Peyer's patch (tissue), 4 donors: ENCODE data around the gene NIPA2.

Source experiments
- CTCF ChIP-seq, 6 experiments: fragments of 450-650 bp in 4 of 6; fragments of 200-600 bp in 2 of 6; sonication (generic) in 1 of 6; IDR thresholded peaks; one replicate each; pipeline ENCODE4 v1.5.1; 2017 to 2019; ENCODE audit warnings: antibody characterized with exemption in 6 of 6, mild to moderate bottlenecking in 3 of 6, moderate library complexity in 1 of 6
- POLR2A ChIP-seq, 2 donors: fragments of 450-650 bp; IDR thresholded peaks; one replicate each; pipeline ENCODE4 v1.5.1; 2017; ENCODE audit warnings: antibody characterized with exemption in 2 of 2, mild to moderate bottlenecking in 2 of 2, moderate library complexity in 2 of 2

- TF ChIP-seq CTCF (IDR thresholded peaks at IDR 0.05) (no peak), POLR2A (IDR thresholded peaks at IDR 0.05) (no peak)
Measured at GRCh38 chr15:22808761-22809280, 29.6 kb upstream of the NIPA2 start.
